Inferior parietal cortex (tissue), 1 donor: ENCODE results near the gene PRKCB.
"Not testable (repeated sequence)": the region's sequence is repeated elsewhere in the genome, so short reads cannot be mapped to it uniquely, and the experiment has no call there.

Source experiments
- DNase-seq: peaks from one replicate; pipeline ENCODE4 v3.0.0-alpha.2; 2016; ENCODE audit errors: extremely low spot score

PRKCB gene

GRCh38 chr16:24094660-24095059, 258.9 kb downstream of the PRKCB start:
- DNase-seq = no peak

- DNase-seq = no peak
Measured at GRCh38 chr16:24098896-24099295, 263.1 kb downstream of the PRKCB start.

GRCh38 chr16:24101431-24101830, 265.6 kb downstream of the PRKCB start:
- no peak for DNase-seq

GRCh38 chr16:24102209-24102660, 266.5 kb downstream of the PRKCB start:
- peak; percentile 72 for DNase-seq

GRCh38 chr16:24105471-24105870, 269.7 kb downstream of the PRKCB start:
- not testable (repeated sequence) for DNase-seq

GRCh38 chr16:24108090-24108489, 272.3 kb downstream of the PRKCB start:
- DNase-seq = not testable (repeated sequence)

- no peak for DNase-seq
Measured at GRCh38 chr16:24111724-24112302, 276.0 kb downstream of the PRKCB start.

GRCh38 chr16:24113115-24113745, 277.4 kb downstream of the PRKCB start:
- no peak for DNase-seq

- no peak for DNase-seq
Measured at GRCh38 chr16:24114876-24115275, 279.1 kb downstream of the PRKCB start.

GRCh38 chr16:24116046-24116776, 280.4 kb downstream of the PRKCB start:
- no peak for DNase-seq

GRCh38 chr16:24116989-24117388, 281.2 kb downstream of the PRKCB start:
- DNase-seq = no peak

GRCh38 chr16:24117680-24118079, 281.9 kb downstream of the PRKCB start:
- no peak for DNase-seq

- peak; percentile 39 for DNase-seq
Measured at GRCh38 chr16:24118126-24118821, 282.5 kb downstream of the PRKCB start.

GRCh38 chr16:24119807-24120206, 284.0 kb downstream of the PRKCB start:
- peak; percentile 51 for DNase-seq

GRCh38 chr16:24123275-24123674, 287.5 kb downstream of the PRKCB start:
- no peak for DNase-seq

GRCh38 chr16:24124291-24124690, 288.5 kb downstream of the PRKCB start:
- no peak for DNase-seq

GRCh38 chr16:24125214-24125613, 289.4 kb downstream of the PRKCB start:
- DNase-seq = no peak

- DNase-seq = no peak
Measured at GRCh38 chr16:24129412-24129918, 293.7 kb downstream of the PRKCB start.

- DNase-seq = no peak
Measured at GRCh38 chr16:24130494-24131085, 294.8 kb downstream of the PRKCB start.

- DNase-seq = no peak
Measured at GRCh38 chr16:24131294-24131693, 295.5 kb downstream of the PRKCB start.

- DNase-seq = no peak
Measured at GRCh38 chr16:24132048-24132796, 296.4 kb downstream of the PRKCB start.
